K562 (cell line): ENCODE measurements around the gene MARS1. TPM values are rescaled to one million over a fixed set of nuclear protein-coding genes. Genes with fewer than 3 reads are reported as not detected.
A peak's percentile ranks its signal among the peaks of the same experiment; 100 is the strongest.

Experiments
- ASH1L ChIP-seq: fragments of 450-650 bp; IDR thresholded peaks from 2 replicates; pipeline ENCODE4 v1.6.1; 2018; ENCODE audit warnings: borderline replicate concordance, mild to moderate bottlenecking, low read depth; ENCODE audit not compliant: partially characterized antibody
- ATF7 ChIP-seq: fragments of 450-650 bp; IDR thresholded peaks from 2 replicates; pipeline ENCODE4 v1.7.1; 2014; ENCODE audit warnings: mild to moderate bottlenecking, moderate library complexity
- CBX3 ChIP-seq, 2 experiments: IDR thresholded peaks; 1 replicate in 1 of 2; 2 replicates in 1 of 2; pipeline ENCODE4 v1.6.1; 2012; ENCODE audit warnings: inconsistent platforms in 2 of 2, low read length in 2 of 2, borderline replicate concordance in 1 of 2, control low read depth in 1 of 2
- CEBPZ ChIP-seq: fragments of 150-350 bp; IDR thresholded peaks from 2 replicates; pipeline ENCODE4 v1.6.1; 2014; ENCODE audit warnings: low read depth, mild to moderate bottlenecking, low read length, borderline replicate concordance
- EP400 ChIP-seq: fragments of 450-650 bp; IDR thresholded peaks from 2 replicates; pipeline ENCODE4 v1.6.1; 2017; ENCODE audit warnings: antibody characterized with exemption, mild to moderate bottlenecking, moderate library complexity
- ETV6 ChIP-seq, 3 experiments: fragments of 150-350 bp in 1 of 3; sonication (generic) in 1 of 3; formaldehyde crosslinking in 1 of 3; IDR thresholded peaks; 2 replicates each; pipeline versions ENCODE4 v1.6.1 to v1.8.0; 2014 to 2022; ENCODE audit warnings: borderline replicate concordance in 2 of 3, low read depth in 2 of 3, antibody characterized with exemption in 1 of 3, low read length in 1 of 3, mild to moderate bottlenecking in 1 of 3, missing genetic modification reagents in 1 of 3
- GATAD2B ChIP-seq: fragments of 450-650 bp; IDR thresholded peaks from 2 replicates; pipeline ENCODE4 v1.6.1; 2017; ENCODE audit warnings: mild to moderate bottlenecking, borderline replicate concordance
- KLF10 ChIP-seq: fragments of 250-450 bp; sonication (Bioruptor Pico); IDR thresholded peaks from 2 replicates; pipeline ENCODE4 v1.6.1; 2021; ENCODE audit warnings: matching md5 sums
- MTA3 ChIP-seq: fragments of 450-650 bp; formaldehyde crosslinking; IDR thresholded peaks from 2 replicates; pipeline ENCODE4 v1.6.1; 2017; ENCODE audit warnings: mild to moderate bottlenecking, borderline replicate concordance
- NFIC ChIP-seq: fragments of 450-650 bp; IDR thresholded peaks from 2 replicates; pipeline ENCODE4 v1.6.1; 2017; ENCODE audit warnings: mild to moderate bottlenecking, inconsistent platforms
- PKNOX1 ChIP-seq: fragments of 450-650 bp; IDR thresholded peaks from 2 replicates; pipeline ENCODE4 v1.6.1; 2016
- SRSF9 ChIP-seq: fragments of 200-400 bp; formaldehyde crosslinking; IDR thresholded peaks from 2 replicates; pipeline ENCODE4 v1.6.1; 2017; ENCODE audit warnings: low read depth, low read length, borderline replicate concordance
- TOE1 ChIP-seq, 2 experiments: fragments of 450-650 bp in 1 of 2; sonication (generic) in 1 of 2; formaldehyde crosslinking in 1 of 2; IDR thresholded peaks; 2 replicates each; pipeline versions ENCODE4 v1.7.1 to v1.8.0; 2016 to 2022; ENCODE audit warnings: borderline replicate concordance in 2 of 2, mild to moderate bottlenecking in 2 of 2, antibody characterized with exemption in 1 of 2, inconsistent platforms in 1 of 2, low read depth in 1 of 2, missing genetic modification reagents in 1 of 2, moderate library complexity in 1 of 2
- ZFX ChIP-seq: sonication (generic); formaldehyde crosslinking; IDR thresholded peaks from 2 replicates; pipeline ENCODE4 v1.8.0; 2022; ENCODE audit warnings: mild to moderate bottlenecking, missing genetic modification reagents, moderate library complexity
- ZNF23 ChIP-seq: fragments of 250-450 bp; sonication (Bioruptor Pico); IDR thresholded peaks from 2 replicates; pipeline ENCODE4 v1.4.0; 2020; ENCODE audit warnings: mild to moderate bottlenecking
- polyA plus RNA-seq, 8 experiments: library from polyadenylated mRNA; depleted of rRNA in 4 of 8; stranded (reverse) in 5 of 8; unstranded in 3 of 8; fragments of >200 nt; fragmentation: Nextera tagmentation in 2 of 8; fragmentation: Illumina TruSeq in 1 of 8; extraction: Ambion mirVana in 2 of 8; extraction: Trizol in 1 of 8; gene quantifications; 2 replicates each; pipeline versions ENCODE4 v1.2.1 to v1.2.3, GENCODE V29; 2011 to 2014; ENCODE audit warnings: inconsistent platforms in 1 of 8, missing spikeins in 1 of 8
- total RNA-seq, 7 experiments: library from RNA; depleted of rRNA in 6 of 7; stranded (reverse); fragments of >200 nt in 6 of 7; fragmentation: Illumina TruSeq in 2 of 7; extraction: Trizol in 2 of 7; gene quantifications; 2 replicates each; pipeline versions ENCODE4 v1.2.1 to v1.2.3, GENCODE V29; 2011 to 2021; ENCODE audit warnings: low replicate concordance in 1 of 7
- TF ChIP-seq, protein P1 (sequence below): fragments of 450-650 bp; formaldehyde crosslinking; conservative IDR thresholded peaks from 2 replicates; pipeline ENCODE4 v1.4.0; 2022; ENCODE audit warnings: mild to moderate bottlenecking, missing genetic modification characterization
- TF ChIP-seq, protein P2 (sequence below), 2 experiments: IDR thresholded peaks in 1 of 2; conservative IDR thresholded peaks in 1 of 2; 2 replicates each; pipeline ENCODE4 v1.6.1; 2016; ENCODE audit warnings: low read depth in 2 of 2, mild to moderate bottlenecking in 1 of 2, missing compliant biosample characterization in 1 of 2, missing genetic modification characterization in 1 of 2, moderate library complexity in 1 of 2

MARS1 gene
- total and polyA plus RNA-seq, 9 of the 15 experiments (the other 6 are each of a cell fraction or from before 2014, with no cell fraction given) = 117 to 382 (median 220) TPM

- TF ChIP-seq CEBPZ (no peak), ASH1L (peak; percentile 57), EP400 (peak; percentile 71), MTA3 (peak; percentile 90; the same call in 1 of the 2 replicates), TOE1 (IDR thresholded peaks at IDR 0.05; ENCODE audit: borderline replicate concordance) (no peak), TOE1 (CRISPR knock-in tag; IDR thresholded peaks at IDR 0.05; ENCODE audit: borderline replicate concordance, low read depth) (no peak), NFIC (peak; percentile 82), ZNF23 (CRISPR knock-in tag) (0 out of 2 replicates have a peak, but pooled peaks have one; percentile 42), CBX3 (IDR thresholded peaks at IDR 0.05; ENCODE audit: borderline replicate concordance in 1 of 2, low read length in 2 of 2) (peak in 1 of 2 experiments; percentile 75; a peak in 1 of 3 replicates), SRSF9 (no peak), ATF7 (peak; percentile 75), PKNOX1 (peak; percentile 72), ETV6 (IDR thresholded peaks at IDR 0.05; ENCODE audit: borderline replicate concordance in 1 of 2, low read depth in 2 of 2, low read length in 1 of 2) (0 out of 4 replicates have a peak, but pooled peaks of 1 of the 2 experiments have one; percentile 53), ETV6 (CRISPR knock-in tag; IDR thresholded peaks at IDR 0.05; ENCODE audit: borderline replicate concordance) (no peak), ZFX (peak; percentile 46; the same call in 1 of the 2 replicates), GATAD2B (peak; percentile 74; the same call in 1 of the 2 replicates), KLF10 (CRISPR knock-in tag) (no peak)
- TF ChIP-seq, protein P1, sequence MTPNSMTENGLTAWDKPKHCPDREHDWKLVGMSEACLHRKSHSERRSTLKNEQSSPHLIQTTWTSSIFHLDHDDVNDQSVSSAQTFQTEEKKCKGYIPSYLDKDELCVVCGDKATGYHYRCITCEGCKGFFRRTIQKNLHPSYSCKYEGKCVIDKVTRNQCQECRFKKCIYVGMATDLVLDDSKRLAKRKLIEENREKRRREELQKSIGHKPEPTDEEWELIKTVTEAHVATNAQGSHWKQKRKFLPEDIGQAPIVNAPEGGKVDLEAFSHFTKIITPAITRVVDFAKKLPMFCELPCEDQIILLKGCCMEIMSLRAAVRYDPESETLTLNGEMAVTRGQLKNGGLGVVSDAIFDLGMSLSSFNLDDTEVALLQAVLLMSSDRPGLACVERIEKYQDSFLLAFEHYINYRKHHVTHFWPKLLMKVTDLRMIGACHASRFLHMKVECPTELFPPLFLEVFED (CRISPR knock-in tag) = no peak
- TF ChIP-seq, protein P2, sequence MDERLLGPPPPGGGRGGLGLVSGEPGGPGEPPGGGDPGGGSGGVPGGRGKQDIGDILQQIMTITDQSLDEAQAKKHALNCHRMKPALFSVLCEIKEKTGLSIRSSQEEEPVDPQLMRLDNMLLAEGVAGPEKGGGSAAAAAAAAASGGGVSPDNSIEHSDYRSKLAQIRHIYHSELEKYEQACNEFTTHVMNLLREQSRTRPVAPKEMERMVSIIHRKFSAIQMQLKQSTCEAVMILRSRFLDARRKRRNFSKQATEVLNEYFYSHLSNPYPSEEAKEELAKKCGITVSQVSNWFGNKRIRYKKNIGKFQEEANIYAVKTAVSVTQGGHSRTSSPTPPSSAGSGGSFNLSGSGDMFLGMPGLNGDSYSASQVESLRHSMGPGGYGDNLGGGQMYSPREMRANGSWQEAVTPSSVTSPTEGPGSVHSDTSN (CRISPR knock-in tag; IDR thresholded peaks at IDR 0.05; ENCODE audit: low read depth) = no peak
- TF ChIP-seq, protein P2 (tag; conservative IDR thresholded peaks at IDR 0.05; ENCODE audit: low read depth) = peak; percentile 10; the same call in 1 of the 2 replicates
Measured at GRCh38 chr12:57539134-57539768, 51.4 kb downstream of the MARS1 start (continued).
